ENCODE measurements around the gene HDAC7. TPM values are rescaled to one million over a fixed set of nuclear protein-coding genes. Genes with fewer than 3 reads are reported as not detected.

The HDAC7 gene
- total and polyA plus RNA-seq, 4 donors, result 3.5 to 14.7 (median 7.2) TPM

DNA sequence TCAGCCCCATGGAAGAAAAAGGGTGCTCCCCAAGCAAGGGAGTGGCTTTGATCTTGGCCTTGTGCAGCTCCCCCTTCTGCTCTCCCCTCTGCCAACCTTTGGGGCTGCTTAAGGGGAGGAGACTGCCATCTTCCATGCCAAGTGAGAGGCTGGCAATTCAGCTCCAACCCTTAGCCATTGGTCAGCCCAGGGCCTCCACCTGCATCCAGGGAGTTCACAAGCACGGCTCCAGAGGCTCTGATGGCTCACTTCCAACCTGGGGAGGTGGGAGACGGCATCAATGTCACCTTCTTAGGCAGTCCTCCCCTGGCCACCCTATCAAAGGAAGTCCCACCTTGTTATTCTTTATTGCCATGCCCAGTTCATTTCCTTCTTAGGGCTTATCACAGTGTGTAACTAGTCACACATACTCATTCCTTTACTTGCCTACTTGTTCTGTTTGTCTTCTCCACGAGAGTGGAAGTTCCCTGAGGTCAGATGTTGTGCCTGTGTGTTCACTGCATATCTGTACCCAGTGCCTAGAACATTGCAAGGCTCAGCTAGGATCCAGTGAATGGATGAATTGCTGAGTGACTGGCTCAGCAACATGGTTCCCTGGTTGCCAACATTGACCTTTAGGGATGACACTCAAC is 5.0 kb downstream of the HDAC7 start:
- no peak overlapping the region for H3K4me3 ChIP-seq (ENCODE audit: low read depth in 1 of 3, low read length in 3 of 3)
- 75% methylated on average over 3 of the region's 3 CpGs for WGBS
- H3K36me3 ChIP-seq (ENCODE audit: control insufficient read depth in 4 of 4, insufficient read depth in 3 of 4, low read depth in 1 of 4, low read length in 3 of 4), result no peaks in the 10 kb centered on the region
- TF ChIP-seq, protein P1, sequence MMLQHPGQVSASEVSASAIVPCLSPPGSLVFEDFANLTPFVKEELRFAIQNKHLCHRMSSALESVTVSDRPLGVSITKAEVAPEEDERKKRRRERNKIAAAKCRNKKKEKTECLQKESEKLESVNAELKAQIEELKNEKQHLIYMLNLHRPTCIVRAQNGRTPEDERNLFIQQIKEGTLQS (IDR thresholded peaks at IDR 0.05), result no peak
- no peak for TF ChIP-seq HNF4A (conservative IDR thresholded peaks at IDR 0.05)
- no peak for TF ChIP-seq JUND (IDR thresholded peaks at IDR 0.05)
- no peak for TF ChIP-seq YY1 (IDR thresholded peaks at IDR 0.05)
- TF ChIP-seq TAF1 (conservative IDR thresholded peaks at IDR 0.05), result no peak
- TF ChIP-seq GABPA (IDR thresholded peaks at IDR 0.05 in 1 of 2, conservative IDR thresholded peaks at IDR 0.05 in 1 of 2), result no peak
- TF ChIP-seq EGR1 (IDR thresholded peaks at IDR 0.05; ENCODE audit: low read depth in 2 of 2), result no peak
- TF ChIP-seq, protein P2, sequence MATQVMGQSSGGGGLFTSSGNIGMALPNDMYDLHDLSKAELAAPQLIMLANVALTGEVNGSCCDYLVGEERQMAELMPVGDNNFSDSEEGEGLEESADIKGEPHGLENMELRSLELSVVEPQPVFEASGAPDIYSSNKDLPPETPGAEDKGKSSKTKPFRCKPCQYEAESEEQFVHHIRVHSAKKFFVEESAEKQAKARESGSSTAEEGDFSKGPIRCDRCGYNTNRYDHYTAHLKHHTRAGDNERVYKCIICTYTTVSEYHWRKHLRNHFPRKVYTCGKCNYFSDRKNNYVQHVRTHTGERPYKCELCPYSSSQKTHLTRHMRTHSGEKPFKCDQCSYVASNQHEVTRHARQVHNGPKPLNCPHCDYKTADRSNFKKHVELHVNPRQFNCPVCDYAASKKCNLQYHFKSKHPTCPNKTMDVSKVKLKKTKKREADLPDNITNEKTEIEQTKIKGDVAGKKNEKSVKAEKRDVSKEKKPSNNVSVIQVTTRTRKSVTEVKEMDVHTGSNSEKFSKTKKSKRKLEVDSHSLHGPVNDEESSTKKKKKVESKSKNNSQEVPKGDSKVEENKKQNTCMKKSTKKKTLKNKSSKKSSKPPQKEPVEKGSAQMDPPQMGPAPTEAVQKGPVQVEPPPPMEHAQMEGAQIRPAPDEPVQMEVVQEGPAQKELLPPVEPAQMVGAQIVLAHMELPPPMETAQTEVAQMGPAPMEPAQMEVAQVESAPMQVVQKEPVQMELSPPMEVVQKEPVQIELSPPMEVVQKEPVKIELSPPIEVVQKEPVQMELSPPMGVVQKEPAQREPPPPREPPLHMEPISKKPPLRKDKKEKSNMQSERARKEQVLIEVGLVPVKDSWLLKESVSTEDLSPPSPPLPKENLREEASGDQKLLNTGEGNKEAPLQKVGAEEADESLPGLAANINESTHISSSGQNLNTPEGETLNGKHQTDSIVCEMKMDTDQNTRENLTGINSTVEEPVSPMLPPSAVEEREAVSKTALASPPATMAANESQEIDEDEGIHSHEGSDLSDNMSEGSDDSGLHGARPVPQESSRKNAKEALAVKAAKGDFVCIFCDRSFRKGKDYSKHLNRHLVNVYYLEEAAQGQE (IDR thresholded peaks at IDR 0.05), result no peak
- TF ChIP-seq, protein P3, sequence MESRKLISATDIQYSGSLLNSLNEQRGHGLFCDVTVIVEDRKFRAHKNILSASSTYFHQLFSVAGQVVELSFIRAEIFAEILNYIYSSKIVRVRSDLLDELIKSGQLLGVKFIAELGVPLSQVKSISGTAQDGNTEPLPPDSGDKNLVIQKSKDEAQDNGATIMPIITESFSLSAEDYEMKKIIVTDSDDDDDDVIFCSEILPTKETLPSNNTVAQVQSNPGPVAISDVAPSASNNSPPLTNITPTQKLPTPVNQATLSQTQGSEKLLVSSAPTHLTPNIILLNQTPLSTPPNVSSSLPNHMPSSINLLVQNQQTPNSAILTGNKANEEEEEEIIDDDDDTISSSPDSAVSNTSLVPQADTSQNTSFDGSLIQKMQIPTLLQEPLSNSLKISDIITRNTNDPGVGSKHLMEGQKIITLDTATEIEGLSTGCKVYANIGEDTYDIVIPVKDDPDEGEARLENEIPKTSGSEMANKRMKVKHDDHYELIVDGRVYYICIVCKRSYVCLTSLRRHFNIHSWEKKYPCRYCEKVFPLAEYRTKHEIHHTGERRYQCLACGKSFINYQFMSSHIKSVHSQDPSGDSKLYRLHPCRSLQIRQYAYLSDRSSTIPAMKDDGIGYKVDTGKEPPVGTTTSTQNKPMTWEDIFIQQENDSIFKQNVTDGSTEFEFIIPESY (IDR thresholded peaks at IDR 0.05), result no peak
- TF ChIP-seq NR2F2 (IDR thresholded peaks at IDR 0.05), result no peak
- no peak for TF ChIP-seq FOXA1 (IDR thresholded peaks at IDR 0.05)
- TF ChIP-seq HNF4G (IDR thresholded peaks at IDR 0.05), result no peak
- TF ChIP-seq, protein P4, sequence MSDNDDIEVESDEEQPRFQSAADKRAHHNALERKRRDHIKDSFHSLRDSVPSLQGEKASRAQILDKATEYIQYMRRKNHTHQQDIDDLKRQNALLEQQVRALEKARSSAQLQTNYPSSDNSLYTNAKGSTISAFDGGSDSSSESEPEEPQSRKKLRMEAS (IDR thresholded peaks at IDR 0.05), result no peak
- no peak for TF ChIP-seq RXRA (IDR thresholded peaks at IDR 0.05)
- TF ChIP-seq FOXA2 (IDR thresholded peaks at IDR 0.05), result no peak
- TF ChIP-seq SP1 (IDR thresholded peaks at IDR 0.05), result no peak
- TF ChIP-seq RAD21 (IDR thresholded peaks at IDR 0.05), result no peak
- TF ChIP-seq, protein P5, sequence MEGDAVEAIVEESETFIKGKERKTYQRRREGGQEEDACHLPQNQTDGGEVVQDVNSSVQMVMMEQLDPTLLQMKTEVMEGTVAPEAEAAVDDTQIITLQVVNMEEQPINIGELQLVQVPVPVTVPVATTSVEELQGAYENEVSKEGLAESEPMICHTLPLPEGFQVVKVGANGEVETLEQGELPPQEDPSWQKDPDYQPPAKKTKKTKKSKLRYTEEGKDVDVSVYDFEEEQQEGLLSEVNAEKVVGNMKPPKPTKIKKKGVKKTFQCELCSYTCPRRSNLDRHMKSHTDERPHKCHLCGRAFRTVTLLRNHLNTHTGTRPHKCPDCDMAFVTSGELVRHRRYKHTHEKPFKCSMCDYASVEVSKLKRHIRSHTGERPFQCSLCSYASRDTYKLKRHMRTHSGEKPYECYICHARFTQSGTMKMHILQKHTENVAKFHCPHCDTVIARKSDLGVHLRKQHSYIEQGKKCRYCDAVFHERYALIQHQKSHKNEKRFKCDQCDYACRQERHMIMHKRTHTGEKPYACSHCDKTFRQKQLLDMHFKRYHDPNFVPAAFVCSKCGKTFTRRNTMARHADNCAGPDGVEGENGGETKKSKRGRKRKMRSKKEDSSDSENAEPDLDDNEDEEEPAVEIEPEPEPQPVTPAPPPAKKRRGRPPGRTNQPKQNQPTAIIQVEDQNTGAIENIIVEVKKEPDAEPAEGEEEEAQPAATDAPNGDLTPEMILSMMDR (IDR thresholded peaks at IDR 0.05; ENCODE audit: low read depth, low read length, missing input control), result no peak
- DNase-seq (ENCODE audit: low spot score), result no peak
- H3K27ac ChIP-seq (ENCODE audit: low read depth in 1 of 2, low read length in 2 of 2), result peak overlapping the region; percentile 82 to 93
- H3K4me1 ChIP-seq (ENCODE audit: control insufficient read depth in 4 of 4, insufficient read depth in 4 of 4, low read length in 3 of 4), result peaks cover 2 to 27% (median 6%) of the 10 kb centered on the region in 4 donors
- H3K27me3 ChIP-seq (ENCODE audit: control insufficient read depth in 4 of 4, insufficient read depth in 4 of 4, low read length in 3 of 4), result no peaks in the 10 kb centered on the region
- H3K9me3 ChIP-seq (ENCODE audit: control insufficient read depth in 4 of 4, low read length in 3 of 4), result no peaks in the 10 kb centered on the region
- no peak overlapping the region for H3K9ac ChIP-seq (ENCODE audit: low read depth in 1 of 2, low read length in 2 of 2)

All from liver (tissue), 9 donors.